Neuronal stem cell (in vitro differentiated cells): ENCODE measurements around the gene NIF3L1.

Source experiments
- DNase-seq: peaks from one replicate; pipeline ENCODE4 v3.0.0-alpha.2; 2013; ENCODE audit warnings: low spot score
- H2AFZ ChIP-seq: one replicate; pipeline ENCODE4 v1.6.1; 2013; ENCODE audit warnings: mild to moderate bottlenecking, low read length, inconsistent platforms
- H2AK5ac ChIP-seq: 2 replicates; pipeline ENCODE4 v1.6.1; 2013; ENCODE audit warnings: low read depth, mild to moderate bottlenecking, inconsistent platforms, low read length, moderate library complexity, mixed read lengths
- H2BK120ac ChIP-seq: 2 replicates; pipeline ENCODE4 v1.6.1; 2013; ENCODE audit warnings: low read depth, mild to moderate bottlenecking, inconsistent platforms, low read length, moderate library complexity, mixed read lengths
- H2BK12ac ChIP-seq: one replicate; pipeline ENCODE4 v1.6.1; 2013; ENCODE audit warnings: low read length, inconsistent platforms
- H2BK15ac ChIP-seq: 2 replicates; pipeline ENCODE4 v1.6.1; 2013; ENCODE audit warnings: mild to moderate bottlenecking, low read length, inconsistent platforms, mixed read lengths
- H2BK5ac ChIP-seq: one replicate; pipeline ENCODE4 v1.6.1; 2013; ENCODE audit warnings: inconsistent platforms, mild to moderate bottlenecking, low read length, moderate library complexity
- H3K14ac ChIP-seq: one replicate; pipeline ENCODE4 v1.6.1; 2013; ENCODE audit warnings: low read length, inconsistent platforms
- H3K18ac ChIP-seq: 2 replicates; pipeline ENCODE4 v1.6.1; 2013; ENCODE audit warnings: low read length, inconsistent platforms
- H3K23ac ChIP-seq: 2 replicates; pipeline ENCODE4 v1.6.1; 2013; ENCODE audit warnings: low read depth, mild to moderate bottlenecking, mixed read lengths, low read length, inconsistent platforms; ENCODE audit not compliant: poor library complexity
- H3K27ac ChIP-seq: replicated peaks from 3 replicates; pipeline ENCODE4 v1.5.1; 2013; ENCODE audit warnings: low read length, inconsistent platforms
- H3K27me3 ChIP-seq, 3 experiments: 2 replicates each; pipeline ENCODE4 v1.6.1; 2013; ENCODE audit warnings: low read length in 3 of 3, mild to moderate bottlenecking in 2 of 3, inconsistent platforms in 1 of 3, low read depth in 1 of 3, mixed read lengths in 1 of 3, moderate library complexity in 1 of 3; ENCODE audit not compliant: control insufficient read depth in 3 of 3, insufficient read depth in 3 of 3
- H3K36me3 ChIP-seq, 2 donors: replicated peaks in 1 of 2; 2 replicates each; pipeline ENCODE4 v1.6.1; 2013; ENCODE audit warnings: low read length in 2 of 2; ENCODE audit not compliant: control insufficient read depth in 2 of 2, insufficient read depth in 2 of 2
- H3K4ac ChIP-seq: 2 replicates; pipeline ENCODE4 v1.6.1; 2013; ENCODE audit warnings: inconsistent platforms, mild to moderate bottlenecking, low read length, moderate library complexity
- H3K4me1 ChIP-seq, 2 donors: 1 replicate in 1 of 2; 2 replicates in 1 of 2; pipeline ENCODE4 v1.6.1; 2013; ENCODE audit warnings: low read length in 2 of 2, low read depth in 1 of 2; ENCODE audit not compliant: control insufficient read depth in 2 of 2, insufficient read depth in 1 of 2
- H3K4me2 ChIP-seq: one replicate; pipeline ENCODE4 v1.6.1; 2013; ENCODE audit warnings: mild to moderate bottlenecking, low read length, inconsistent platforms; ENCODE audit not compliant: insufficient read depth, poor library complexity, severe bottlenecking
- H3K4me3 ChIP-seq, 2 donors: 2 replicates each; pipeline ENCODE4 v1.5.1; 2013; ENCODE audit warnings: low read length in 2 of 2, mild to moderate bottlenecking in 2 of 2, inconsistent platforms in 1 of 2, moderate library complexity in 1 of 2
- H3K79me1 ChIP-seq: one replicate; pipeline ENCODE4 v1.6.1; 2013; ENCODE audit warnings: low read depth, mild to moderate bottlenecking, inconsistent platforms, low read length, moderate library complexity
- H3K9ac ChIP-seq: one replicate; pipeline ENCODE4 v1.6.1; 2013; ENCODE audit warnings: mild to moderate bottlenecking, low read depth, low read length, inconsistent platforms; ENCODE audit not compliant: poor library complexity
- H3K9me3 ChIP-seq, 2 donors: replicated peaks in 1 of 2; 2 replicates each; pipeline versions ENCODE3 to v1.6.1; 2013; ENCODE audit warnings: low read length in 2 of 2, mild to moderate bottlenecking in 2 of 2, inconsistent platforms in 1 of 2, low read depth in 1 of 2, mixed read lengths in 1 of 2, moderate library complexity in 1 of 2; ENCODE audit not compliant: control insufficient read depth in 2 of 2, insufficient read depth in 1 of 2
- H4K8ac ChIP-seq: one replicate; pipeline ENCODE4 v1.6.1; 2013; ENCODE audit warnings: low read depth, mild to moderate bottlenecking, inconsistent platforms, low read length, moderate library complexity
- H4K91ac ChIP-seq: one replicate; pipeline ENCODE4 v1.6.1; 2013; ENCODE audit warnings: low read length, low read depth, mild to moderate bottlenecking, inconsistent platforms; ENCODE audit not compliant: poor library complexity
- WGBS, 2 donors: extraction: QIAGEN DNeasy Blood & Tissue Kit; methylation state at CpG; one replicate each; pipeline ENCODE4 v1.1.7; 2013; ENCODE audit warnings: missing lambda C conversion rate in 2 of 2, mixed read lengths in 1 of 2; ENCODE audit not compliant: insufficient read length in 2 of 2, insufficient replicate concordance in 1 of 2; ENCODE audit errors: extremely low coverage in 2 of 2; 5-methylcytosine and 5-hydroxymethylcytosine counted together

Gene NIF3L1

DNA sequence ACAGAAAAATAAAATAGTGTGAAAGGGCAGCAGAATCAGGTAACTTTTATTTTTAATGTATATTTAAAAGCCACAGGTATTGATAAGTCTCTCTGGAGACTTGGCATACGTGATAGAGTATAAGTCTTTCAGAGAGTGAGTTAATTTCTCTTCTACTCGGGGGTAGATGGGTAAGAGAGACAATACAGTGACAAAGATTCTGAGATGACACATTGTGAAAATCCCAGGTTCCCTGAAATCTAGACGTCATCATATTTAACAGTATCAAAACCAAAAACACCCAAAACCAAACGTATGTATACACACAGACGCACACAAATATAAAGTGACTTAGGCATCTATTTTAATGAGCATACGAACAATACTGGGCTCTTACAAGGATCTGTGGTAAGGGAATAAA is 33.3 kb downstream of the NIF3L1 start:
- H2BK12ac ChIP-seq = no peak overlapping the region
- no peaks in the 10 kb centered on the region for H3K79me1 ChIP-seq
- H4K8ac ChIP-seq = no peak overlapping the region
- no peaks in the 10 kb centered on the region for H3K27me3 ChIP-seq
- no peak overlapping the region for H4K91ac ChIP-seq
- H3K4me3 ChIP-seq = no peak overlapping the region
- H3K4ac ChIP-seq = no peak overlapping the region
- H3K23ac ChIP-seq = no peak overlapping the region
- DNase-seq = no peak
- no peak overlapping the region for H3K27ac ChIP-seq
- H3K18ac ChIP-seq = no peak overlapping the region
- no peak overlapping the region for H2AK5ac ChIP-seq
- H2BK15ac ChIP-seq = no peak overlapping the region
- no peak overlapping the region for H3K14ac ChIP-seq
- no peaks in the 10 kb centered on the region for H3K9me3 ChIP-seq
- H2AFZ ChIP-seq = no peak overlapping the region
- no peak overlapping the region for H2BK120ac ChIP-seq
- WGBS, 2 donors = no CpG with 5 or more reads among the region's 6 CpGs
- peaks cover 16 to 94% of the 10 kb centered on the region in 2 donors for H3K36me3 ChIP-seq
- no peaks in the 10 kb centered on the region for H3K4me1 ChIP-seq
- no peak overlapping the region for H3K4me2 ChIP-seq
- no peak overlapping the region for H2BK5ac ChIP-seq
- no peak overlapping the region for H3K9ac ChIP-seq

DNA sequence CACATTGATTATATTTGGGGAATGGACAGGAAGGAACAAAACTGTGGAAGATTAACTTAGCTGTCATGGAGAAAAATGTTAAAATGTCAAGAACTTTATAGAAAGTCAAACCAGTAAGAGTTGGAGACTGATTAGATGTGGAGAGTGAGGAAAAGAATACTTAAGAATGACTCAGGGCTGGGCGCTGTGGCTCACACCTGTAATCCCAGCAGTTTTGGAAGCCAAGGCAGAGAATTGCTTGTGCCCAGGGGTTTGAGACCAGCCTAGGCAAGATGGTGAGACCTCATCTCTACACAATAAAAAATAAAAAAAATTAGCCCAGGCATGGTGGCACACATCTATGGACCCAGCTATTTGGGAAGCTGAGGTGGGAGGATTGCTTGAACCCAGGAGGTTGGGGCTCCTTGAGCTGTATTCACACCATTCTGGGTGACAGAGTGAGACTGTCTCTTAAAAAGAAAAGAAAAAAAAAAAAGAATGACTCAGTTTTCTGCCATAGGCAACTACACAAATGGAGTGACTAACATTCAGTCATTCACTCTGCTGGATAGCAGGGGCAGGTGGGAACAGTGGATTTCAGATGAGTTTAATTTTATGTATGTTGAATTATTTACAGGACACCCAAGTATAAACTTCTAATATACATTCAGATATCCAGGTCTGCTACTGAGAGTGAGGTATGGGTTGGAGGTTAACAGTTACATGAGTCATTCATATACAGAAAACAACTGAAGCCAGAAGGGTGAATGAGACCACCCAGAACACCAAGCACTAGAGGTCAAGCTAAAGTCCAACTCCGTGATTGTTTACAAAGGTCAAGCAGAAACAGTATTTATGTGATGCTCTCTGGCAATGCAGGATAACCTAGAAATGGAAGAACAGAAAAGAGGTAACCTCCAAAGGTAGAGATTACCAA is 40.4 kb downstream of the NIF3L1 start:
- Histone ChIP-seq H2BK5ac (no peak overlapping the region), H2BK120ac (no peak overlapping the region), H3K23ac (no peak overlapping the region), H2BK15ac (no peak overlapping the region), H2BK12ac (no peak overlapping the region), H3K36me3 (peaks cover 6 to 86% of the 10 kb centered on the region in 2 donors), H3K4ac (no peak overlapping the region), H3K79me1 (no peaks in the 10 kb centered on the region), H3K18ac (no peak overlapping the region), H3K14ac (no peak overlapping the region), H3K27ac (no peak overlapping the region), H3K4me1 (no peaks in the 10 kb centered on the region), H4K91ac (no peak overlapping the region), H3K9me3 (no peaks in the 10 kb centered on the region), H3K4me2 (no peak overlapping the region), H3K27me3 (no peaks in the 10 kb centered on the region), H2AK5ac (no peak overlapping the region), H4K8ac (no peak overlapping the region), H2AFZ (no peak overlapping the region), H3K9ac (no peak overlapping the region), H3K4me3 (no peak overlapping the region)
- no CpG with 5 or more reads among the region's 2 CpGs for WGBS, 2 donors
- no peak for DNase-seq

DNA sequence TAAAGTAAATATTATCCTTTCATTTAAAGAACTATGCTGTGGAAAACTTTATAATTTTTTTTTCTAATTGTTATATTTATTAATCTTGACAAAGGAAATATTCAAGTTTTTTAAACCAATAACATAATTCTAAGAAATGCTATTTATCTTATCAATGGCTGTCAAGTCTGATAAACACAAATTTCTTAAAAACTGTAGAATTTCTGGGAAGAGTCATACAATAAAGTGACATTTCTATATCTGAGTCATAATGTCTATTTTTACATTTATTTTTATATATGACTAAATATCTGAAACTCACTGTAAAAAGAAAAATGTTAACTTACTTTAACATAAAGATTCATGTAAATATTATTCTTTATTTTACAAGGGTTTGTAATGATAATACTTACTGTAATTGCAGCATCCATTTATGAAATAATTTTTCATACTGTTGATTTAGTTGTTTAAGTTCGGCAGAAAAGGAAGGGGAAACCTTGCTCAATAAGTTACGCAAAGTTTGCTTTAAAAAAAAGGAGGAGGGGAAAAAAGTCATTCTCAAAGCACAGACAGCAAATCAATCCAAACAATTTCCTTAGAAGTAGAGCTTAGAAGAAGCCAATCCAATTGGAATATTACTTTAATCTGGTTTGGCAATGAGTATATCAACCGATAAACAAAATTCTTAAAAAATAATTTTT is 41.9 kb downstream of the NIF3L1 start:
- H2BK5ac ChIP-seq = no peak overlapping the region
- no peak overlapping the region for H3K4ac ChIP-seq
- H3K27ac ChIP-seq = no peak overlapping the region
- no peak overlapping the region for H3K4me3 ChIP-seq
- H2AFZ ChIP-seq = no peak overlapping the region
- no peak overlapping the region for H3K14ac ChIP-seq
- peaks cover 9 to 86% of the 10 kb centered on the region in 2 donors for H3K36me3 ChIP-seq
- H3K4me1 ChIP-seq = no peaks in the 10 kb centered on the region
- no peak for DNase-seq
- H2AK5ac ChIP-seq = no peak overlapping the region
- no peak overlapping the region for H3K4me2 ChIP-seq
- H2BK15ac ChIP-seq = no peak overlapping the region
- H3K23ac ChIP-seq = no peak overlapping the region
- no peaks in the 10 kb centered on the region for H3K79me1 ChIP-seq
- H2BK120ac ChIP-seq = no peak overlapping the region
- no peak overlapping the region for H4K8ac ChIP-seq
- H2BK12ac ChIP-seq = no peak overlapping the region
- no peaks in the 10 kb centered on the region for H3K9me3 ChIP-seq
- no CpG with 5 or more reads among the region's 3 CpGs for WGBS, 2 donors
- H4K91ac ChIP-seq = no peak overlapping the region
- no peak overlapping the region for H3K18ac ChIP-seq
- H3K27me3 ChIP-seq = no peaks in the 10 kb centered on the region
- H3K9ac ChIP-seq = no peak overlapping the region

DNA sequence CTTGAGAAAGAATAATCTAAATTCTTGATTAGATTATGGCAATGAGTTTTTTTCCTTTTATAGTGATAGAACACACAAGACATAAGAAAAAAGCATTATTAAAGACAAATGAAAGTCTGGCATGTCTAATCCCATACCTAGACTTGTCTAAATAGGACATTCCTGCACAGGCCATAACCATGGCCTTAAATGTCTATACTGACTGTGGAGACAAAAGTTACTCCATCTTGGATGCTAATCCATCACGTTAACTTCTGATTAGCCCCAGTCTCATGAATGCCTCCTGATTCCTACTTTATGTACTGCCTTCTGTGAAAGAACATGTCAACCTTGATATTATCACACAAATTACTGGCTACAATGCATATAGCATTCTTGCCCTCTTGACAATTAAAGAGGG is 50.7 kb downstream of the NIF3L1 start:
- no peak overlapping the region for H4K91ac ChIP-seq
- H3K9ac ChIP-seq = no peak overlapping the region
- no peak overlapping the region for H2BK5ac ChIP-seq
- no peaks in the 10 kb centered on the region for H3K9me3 ChIP-seq
- no peak overlapping the region for H3K4me3 ChIP-seq
- DNase-seq = no peak
- H2BK15ac ChIP-seq = no peak overlapping the region
- H3K27ac ChIP-seq = no peak overlapping the region
- no peak overlapping the region for H2AFZ ChIP-seq
- no peaks in the 10 kb centered on the region for H3K4me1 ChIP-seq
- no peak overlapping the region for H3K4ac ChIP-seq
- no peaks in the 10 kb centered on the region for H3K79me1 ChIP-seq
- H3K36me3 ChIP-seq = peaks cover 14 to 99% of the 10 kb centered on the region in 2 donors
- no peak overlapping the region for H2AK5ac ChIP-seq
- H3K14ac ChIP-seq = no peak overlapping the region
- no CpG with 5 or more reads among the region's 1 CpG for WGBS, 2 donors
- H3K18ac ChIP-seq = no peak overlapping the region
- no peak overlapping the region for H4K8ac ChIP-seq
- no peaks in the 10 kb centered on the region for H3K27me3 ChIP-seq
- no peak overlapping the region for H2BK120ac ChIP-seq
- no peak overlapping the region for H3K4me2 ChIP-seq
- no peak overlapping the region for H3K23ac ChIP-seq
- no peak overlapping the region for H2BK12ac ChIP-seq
